Measurements from ENCODE around the gene CNTN4.

GRCh38 chr3:2372306-2372705 is 273.6 kb downstream of the CNTN4 start:
- TF ChIP-seq SUZ12 (IDR thresholded peaks at IDR 0.05; ENCODE audit: extremely low read depth, insufficient read depth, insufficient read length), result no peak
- no peak for TF ChIP-seq YY1 (IDR thresholded peaks at IDR 0.05; ENCODE audit: insufficient read depth, insufficient read length)
